Stimulated activated naive CD8-positive, alpha-beta T cell treated with anti-CD3 and anti-CD28 coated beads, Interleukin-15, Interleukin-2, amounts not matched to agents 100 ng/mL and 50 ng/mL, for 24 hours (primary cell): ENCODE results near the gene PRAMEF9.
"Not testable (repeated sequence)": the region's sequence is repeated elsewhere in the genome, so short reads cannot be mapped to it uniquely, and the experiment has no call there.

ENCODE experiments used
- H3K27ac Mint-ChIP-seq: one replicate; pipeline ENCODE4 v1.8.0; 2021; ENCODE audit warnings: mild to moderate bottlenecking, mixed read lengths
- H3K27me3 Mint-ChIP-seq: one replicate; pipeline ENCODE4 v1.8.0; 2021; ENCODE audit warnings: mixed read lengths
- H3K36me3 Mint-ChIP-seq: one replicate; pipeline ENCODE4 v1.8.0; 2021; ENCODE audit warnings: low read depth, mixed read lengths
- H3K4me1 Mint-ChIP-seq: one replicate; pipeline ENCODE4 v1.8.0; 2021; ENCODE audit warnings: low read depth, mixed read lengths
- H3K4me3 Mint-ChIP-seq: one replicate; pipeline ENCODE4 v1.8.0; 2021; ENCODE audit warnings: mild to moderate bottlenecking, mixed read lengths
- H3K9me3 Mint-ChIP-seq: one replicate; pipeline ENCODE4 v1.8.0; 2021; ENCODE audit warnings: mixed read lengths

Gene PRAMEF9

GRCh38 chr1:13171548-13171947 lies at the start of gene PRAMEF9:
Gene PRAMEF9 (plus strand): TSS chr1:13171848. CDS start chr1:13175281, 3,433 bp downstream.
- not testable (repeated sequence) for H3K9me3 Mint-ChIP-seq, H3K27ac Mint-ChIP-seq, H3K4me3 Mint-ChIP-seq, H3K36me3 Mint-ChIP-seq, H3K4me1 Mint-ChIP-seq, H3K27me3 Mint-ChIP-seq

DNA sequence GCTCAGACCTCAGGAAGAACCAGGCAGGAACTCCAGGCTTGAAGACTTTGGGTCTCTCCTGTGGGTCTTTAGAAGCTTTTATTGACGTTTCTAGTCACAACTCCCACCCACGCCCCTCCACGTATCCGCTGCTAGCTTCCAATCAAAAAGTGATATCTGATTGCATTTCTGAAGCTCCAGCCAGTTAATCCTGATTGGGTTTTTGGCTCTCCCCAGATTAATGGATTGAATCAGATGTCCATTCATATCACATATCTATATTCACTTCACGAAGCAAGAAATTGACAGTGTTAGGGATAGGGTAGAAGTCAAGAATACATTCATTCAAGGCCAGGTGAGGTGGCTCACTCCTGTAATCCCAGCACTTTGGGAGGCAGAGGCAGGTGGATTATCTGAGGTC lies 15.7 kb upstream of the PRAMEF9 start, which contains the start of gene PRAMEF26:
Gene PRAMEF26, minus strand, starts transcription at position 101 of the 400 bp plus-strand sequence. CDS start 2,914 bp downstream, outside the sequence.
- not testable (repeated sequence) for H3K27ac Mint-ChIP-seq, H3K4me3 Mint-ChIP-seq, H3K9me3 Mint-ChIP-seq, H3K36me3 Mint-ChIP-seq, H3K4me1 Mint-ChIP-seq, H3K27me3 Mint-ChIP-seq

DNA sequence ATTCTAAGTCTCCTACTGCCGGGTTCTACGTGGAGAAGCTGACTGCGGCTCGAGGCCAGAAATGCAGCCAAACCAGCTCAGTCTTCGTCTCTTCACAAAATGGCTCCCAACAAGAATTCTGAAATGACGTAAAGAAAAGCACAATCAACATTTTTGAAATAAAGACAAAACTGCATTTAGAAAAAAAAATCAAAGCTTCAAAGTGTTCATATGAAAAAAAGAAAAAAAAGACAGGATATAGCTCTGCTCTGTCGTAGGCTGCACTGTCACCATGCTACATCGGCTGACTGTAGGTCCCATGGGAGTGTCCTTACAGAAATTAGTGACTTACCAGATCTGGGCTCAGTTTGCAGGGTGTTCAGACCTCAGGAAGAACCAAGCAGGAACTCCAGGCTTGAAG lies 6.1 kb upstream of the PRAMEF9 start, which contains the start of gene HNRNPCL4:
Gene HNRNPCL4, minus strand, starts transcription at position 101 of the 400 bp plus-strand sequence. CDS start 164 bp downstream, outside the sequence.
- not testable (repeated sequence) for H3K27me3 Mint-ChIP-seq, H3K9me3 Mint-ChIP-seq, H3K4me1 Mint-ChIP-seq, H3K4me3 Mint-ChIP-seq, H3K36me3 Mint-ChIP-seq, H3K27ac Mint-ChIP-seq

GRCh38 chr1:13201309-13201708 lies 29.7 kb downstream of the PRAMEF9 start, which contains the start of gene PRAMEF13:
Gene PRAMEF13 (minus strand): TSS chr1:13201409. CDS start chr1:13199589, 1,820 bp downstream.
- not testable (repeated sequence) for H3K4me1 Mint-ChIP-seq, H3K27me3 Mint-ChIP-seq, H3K27ac Mint-ChIP-seq, H3K4me3 Mint-ChIP-seq, H3K9me3 Mint-ChIP-seq, H3K36me3 Mint-ChIP-seq

- not testable (repeated sequence) for H3K4me1 Mint-ChIP-seq, H3K36me3 Mint-ChIP-seq, H3K27me3 Mint-ChIP-seq, H3K9me3 Mint-ChIP-seq, H3K27ac Mint-ChIP-seq, H3K4me3 Mint-ChIP-seq
These were observed 37.1 kb downstream of the PRAMEF9 start for GRCh38 chr1:13208712-13209111.

DNA sequence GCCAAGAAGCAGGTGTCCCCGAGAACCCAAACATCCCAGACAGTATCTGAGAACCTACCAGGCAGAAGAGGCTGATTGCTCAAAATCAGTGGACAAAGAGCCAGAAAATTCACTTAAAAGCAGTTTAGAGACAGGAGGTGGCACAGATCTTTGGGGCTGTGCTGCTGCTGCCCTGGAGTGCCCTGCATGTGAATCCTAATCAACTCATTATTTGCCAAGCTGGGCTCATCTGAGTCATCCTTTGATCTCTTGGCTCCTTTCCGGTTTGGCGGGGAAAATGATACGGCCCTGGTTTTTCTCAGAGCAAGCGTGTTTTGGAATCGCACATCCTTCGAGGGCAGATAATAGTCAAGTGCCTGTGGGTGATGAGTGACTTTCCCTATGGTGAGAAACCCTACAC lies 45.0 kb downstream of the PRAMEF9 start:
- not testable (repeated sequence) for H3K36me3 Mint-ChIP-seq, H3K9me3 Mint-ChIP-seq, H3K27ac Mint-ChIP-seq, H3K4me1 Mint-ChIP-seq, H3K4me3 Mint-ChIP-seq, H3K27me3 Mint-ChIP-seq

DNA sequence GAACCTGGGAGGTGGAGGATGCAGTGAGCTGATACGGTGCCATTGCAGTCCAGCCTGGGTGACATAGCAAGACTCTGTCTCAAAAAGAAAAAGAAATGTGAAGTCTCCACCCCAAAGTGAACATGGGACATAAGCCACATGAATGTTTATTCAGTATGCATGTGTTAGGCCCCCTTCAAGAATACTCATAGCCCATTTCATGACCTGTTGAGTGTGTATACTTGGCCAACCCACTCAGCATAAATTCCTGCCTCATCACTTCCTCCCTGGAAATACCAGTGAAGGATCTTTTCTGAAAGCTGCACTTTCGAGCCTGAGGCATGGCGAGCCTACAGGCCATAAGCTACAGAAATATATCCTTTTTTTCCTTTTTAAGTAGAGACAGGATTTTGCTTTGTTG lies 47.6 kb downstream of the PRAMEF9 start:
- H3K9me3 Mint-ChIP-seq, H3K36me3 Mint-ChIP-seq, H3K4me1 Mint-ChIP-seq, H3K4me3 Mint-ChIP-seq, H3K27me3 Mint-ChIP-seq, H3K27ac Mint-ChIP-seq: not testable (repeated sequence)

- H3K4me1 Mint-ChIP-seq, H3K36me3 Mint-ChIP-seq, H3K9me3 Mint-ChIP-seq, H3K27ac Mint-ChIP-seq, H3K4me3 Mint-ChIP-seq, H3K27me3 Mint-ChIP-seq: not testable (repeated sequence)
These were observed 51.1 kb downstream of the PRAMEF9 start for GRCh38 chr1:13222788-13223187.

- Mint-ChIP-seq H3K27me3 (no peaks in the 10 kb centered on the region), H3K4me1 (no peaks in the 10 kb centered on the region), H3K4me3 (no peak overlapping the region), H3K27ac (no peak overlapping the region), H3K9me3 (no peaks in the 10 kb centered on the region), H3K36me3 (no peaks in the 10 kb centered on the region)
These were observed 52.9 kb downstream of the PRAMEF9 start for GRCh38 chr1:13224480-13225060.

DNA sequence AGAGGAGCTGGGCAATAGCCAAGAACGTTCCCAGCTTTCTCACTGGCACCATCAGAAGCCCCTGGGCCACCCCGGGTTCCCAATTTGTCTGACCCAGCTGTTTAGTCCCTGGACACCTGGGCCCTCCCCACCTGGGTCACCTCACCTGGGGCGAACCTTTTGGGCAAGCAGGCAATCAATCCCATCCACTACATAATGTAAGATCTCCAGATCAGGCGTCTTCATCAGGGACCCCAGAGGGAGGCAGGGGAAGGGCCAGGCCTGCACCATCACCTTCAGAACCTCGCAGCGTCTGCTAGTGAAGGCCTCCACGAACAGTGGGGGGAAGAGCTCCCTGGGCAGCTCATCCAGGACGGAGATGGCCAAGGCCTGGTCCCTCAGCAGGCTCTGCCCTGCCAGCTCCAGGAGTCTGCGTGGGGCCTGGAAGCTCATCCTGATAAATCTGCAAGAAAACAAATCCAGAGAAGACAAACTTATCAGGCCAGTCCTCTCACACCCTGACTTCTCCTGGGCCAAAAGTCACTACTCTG lies 54.1 kb downstream of the PRAMEF9 start, which contains the start of gene PRAMEF18:
Gene PRAMEF18, minus strand, starts transcription at position 480 of the 530 bp plus-strand sequence. Its CDS starts 48 bp downstream, at position 432.
- not testable (repeated sequence) for H3K36me3 Mint-ChIP-seq, H3K4me1 Mint-ChIP-seq, H3K27me3 Mint-ChIP-seq, H3K4me3 Mint-ChIP-seq, H3K9me3 Mint-ChIP-seq, H3K27ac Mint-ChIP-seq

GRCh38 chr1:13227271-13228055 lies 55.8 kb downstream of the PRAMEF9 start:
- not testable (repeated sequence) for H3K27me3 Mint-ChIP-seq, H3K4me1 Mint-ChIP-seq, H3K9me3 Mint-ChIP-seq, H3K4me3 Mint-ChIP-seq, H3K27ac Mint-ChIP-seq, H3K36me3 Mint-ChIP-seq

DNA sequence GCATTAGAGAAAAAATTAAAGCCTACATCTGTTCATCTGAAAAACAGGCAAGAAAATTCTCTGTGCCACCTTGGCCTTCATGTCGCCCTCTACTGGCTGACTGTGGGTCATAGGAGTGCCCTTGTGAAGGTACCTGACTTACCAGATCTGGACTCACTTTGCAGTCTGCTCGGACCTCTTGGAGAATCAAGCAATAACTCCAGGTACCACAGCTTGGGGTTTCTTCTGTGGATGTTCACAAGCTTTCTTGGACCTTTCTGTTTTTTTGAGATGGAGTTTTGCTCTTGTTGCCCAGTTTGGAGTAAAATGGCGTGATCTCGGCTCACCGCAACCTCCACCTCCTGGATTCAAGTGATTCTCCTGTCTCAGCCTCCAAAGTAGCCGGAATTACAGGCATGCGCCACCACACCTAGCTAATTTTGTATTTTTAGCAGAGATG lies 56.7 kb downstream of the PRAMEF9 start:
- Mint-ChIP-seq H3K27ac (no peak overlapping the region), H3K27me3 (no peaks in the 10 kb centered on the region), H3K4me3 (no peak overlapping the region), H3K9me3 (no peaks in the 10 kb centered on the region), H3K4me1 (no peaks in the 10 kb centered on the region), H3K36me3 (no peaks in the 10 kb centered on the region)
